H1 (cell line): ENCODE results near the gene TFF2. TPM values are rescaled to one million over a fixed set of nuclear protein-coding genes. Genes with fewer than 3 reads are reported as not detected.

Experiments
- CTCF ChIA-PET: fragments of 300-600 bp; sonication (Branson Sonifier 250); formaldehyde crosslinking; loops from one replicate; lab custom pipeline; 2021; ENCODE audit not compliant: partially characterized antibody; lab: Charles Lee
- POLR2A ChIA-PET: fragments of 300-600 bp; sonication (Branson Sonifier 250); formaldehyde crosslinking; loops from one replicate; lab custom pipeline; 2021; ENCODE audit warnings: inconsistent platforms; ENCODE audit not compliant: partially characterized antibody; lab: Charles Lee
- DNase-seq, 2 experiments: peaks; one replicate each; pipeline versions ENCODE4 v3.0.0 to v3.0.0-alpha.2; 2010 to 2022; ENCODE audit warnings: low spot score in 2 of 2, low read depth in 1 of 2, mixed read lengths in 1 of 2
- FAIRE-seq: peaks from 2 replicates; lab custom pipeline; 2011; peaks lifted over from hg19 to GRCh38; lab: Jason Lieb, UNC
- H2AFZ ChIP-seq: 2 replicates; pipeline ENCODE4 v1.8.1; 2012; ENCODE audit warnings: low read length, inconsistent platforms
- H2AK5ac ChIP-seq: 2 replicates; pipeline ENCODE4 v1.6.1; 2013; ENCODE audit warnings: low read depth, low read length
- H2BK120ac ChIP-seq: replicated peaks from 2 replicates; pipeline ENCODE3; 2013; ENCODE audit warnings: low read depth, low read length, inconsistent platforms
- H2BK12ac ChIP-seq: 2 replicates; pipeline ENCODE4 v1.6.1; 2013; ENCODE audit warnings: low read depth, low read length
- H2BK15ac ChIP-seq: 2 replicates; pipeline ENCODE4 v1.6.1; 2013; ENCODE audit warnings: low read length
- H2BK20ac ChIP-seq: 2 replicates; pipeline ENCODE4 v1.6.1; 2013; ENCODE audit warnings: low read length
- H2BK5ac ChIP-seq: 2 replicates; pipeline ENCODE4 v1.6.1; 2013; ENCODE audit warnings: low read depth, low read length
- H3K14ac ChIP-seq: 2 replicates; pipeline ENCODE4 v1.6.1; 2013; ENCODE audit warnings: inconsistent platforms; ENCODE audit not compliant: insufficient read length
- H3K18ac ChIP-seq: 2 replicates; pipeline ENCODE4 v1.6.1; 2013; ENCODE audit warnings: low read length; ENCODE audit errors: extremely low read depth
- H3K23ac ChIP-seq: 2 replicates; pipeline ENCODE4 v1.6.1; 2013; ENCODE audit warnings: inconsistent platforms; ENCODE audit not compliant: insufficient read length
- H3K23me2 ChIP-seq: 2 replicates; pipeline ENCODE4 v1.6.1; 2013; ENCODE audit warnings: low read depth, low read length
- H3K27ac ChIP-seq: 2 replicates; pipeline ENCODE4 v1.6.1; 2011; ENCODE audit warnings: low read depth, low read length, inconsistent platforms
- H3K27me3 ChIP-seq, 4 experiments: replicated peaks in 1 of 4; 1 replicate in 1 of 4; 2 replicates in 3 of 4; pipeline versions ENCODE4 v1.6.1 to v1.8.1; 2011 to 2013; ENCODE audit warnings: low read length in 3 of 4, mild to moderate bottlenecking in 3 of 4, inconsistent platforms in 2 of 4, mixed read lengths in 2 of 4, moderate library complexity in 1 of 4; ENCODE audit not compliant: control insufficient read depth in 3 of 4, insufficient read depth in 3 of 4; ENCODE audit errors: extremely low read depth in 1 of 4
- H3K36me3 ChIP-seq, 4 experiments: 2 replicates each; pipeline versions ENCODE4 v1.6.1 to v1.8.1; 2011 to 2013; ENCODE audit warnings: mild to moderate bottlenecking in 4 of 4, low read length in 3 of 4, moderate library complexity in 2 of 4, control low read depth in 1 of 4, inconsistent platforms in 1 of 4; ENCODE audit not compliant: insufficient read depth in 4 of 4, control insufficient read depth in 2 of 4
- H3K4ac ChIP-seq: replicated peaks from 2 replicates; pipeline ENCODE3; 2013; ENCODE audit warnings: low read length, low read depth, mixed read lengths, inconsistent platforms; ENCODE audit not compliant: insufficient read length
- H3K4me1 ChIP-seq, 4 experiments: replicated peaks in 1 of 4; 1 replicate in 1 of 4; 2 replicates in 3 of 4; pipeline versions ENCODE4 v1.6.1 to v1.8.1; 2011 to 2013; ENCODE audit warnings: low read length in 3 of 4, inconsistent platforms in 2 of 4, mixed read lengths in 1 of 4; ENCODE audit not compliant: insufficient read depth in 4 of 4, control insufficient read depth in 3 of 4
- H3K4me2 ChIP-seq, 2 experiments: 2 replicates each; pipeline versions ENCODE4 v1.6.1 to v1.8.1; 2011 to 2013; ENCODE audit warnings: low read depth in 2 of 2, low read length in 2 of 2, control low read depth in 1 of 2, inconsistent platforms in 1 of 2, mild to moderate bottlenecking in 1 of 2; ENCODE audit not compliant: insufficient read depth in 1 of 2
- H3K4me3 ChIP-seq, 4 experiments: fragments of 200-600, 300-600 bp in 1 of 4; sonication (generic), shearing (Covaris generic), sonication (Bioruptor Twin) in 1 of 4; 2 replicates each; pipeline versions ENCODE4 v1.5.1 to v1.8.1; 2011 to 2016; ENCODE audit warnings: low read length in 4 of 4, low read depth in 3 of 4, control low read depth in 2 of 4, inconsistent platforms in 2 of 4, mild to moderate bottlenecking in 2 of 4, mixed read lengths in 1 of 4, moderate library complexity in 1 of 4; ENCODE audit not compliant: insufficient read depth in 2 of 4; ENCODE audit errors: extremely low read depth in 1 of 4
- H3K56ac ChIP-seq: replicated peaks from 2 replicates; pipeline ENCODE3; 2013; ENCODE audit warnings: low read depth, mild to moderate bottlenecking, mixed read lengths, low read length, inconsistent platforms; ENCODE audit not compliant: insufficient read length
- H3K79me1 ChIP-seq: 2 replicates; pipeline ENCODE4 v1.6.1; 2013; ENCODE audit warnings: low read depth, low read length, control low read depth
- H3K79me2 ChIP-seq, 2 experiments: 2 replicates each; pipeline versions ENCODE4 v1.6.1 to v1.8.1; 2012 to 2013; ENCODE audit warnings: low read length in 2 of 2, mild to moderate bottlenecking in 2 of 2, inconsistent platforms in 1 of 2; ENCODE audit not compliant: insufficient read depth in 2 of 2, control insufficient read depth in 1 of 2
- H3K9ac ChIP-seq, 4 experiments: replicated peaks in 1 of 4; 1 replicate in 1 of 4; 2 replicates in 3 of 4; pipeline versions ENCODE4 v1.6.1 to v1.8.1; 2011 to 2013; ENCODE audit warnings: low read depth in 3 of 4, low read length in 3 of 4, control low read depth in 2 of 4, mild to moderate bottlenecking in 2 of 4, moderate library complexity in 2 of 4, inconsistent platforms in 1 of 4; ENCODE audit errors: extremely low read depth in 1 of 4
- H3K9me3 ChIP-seq, 2 experiments: 2 replicates each; pipeline versions ENCODE4 v1.6.1 to v1.8.1; 2012 to 2013; ENCODE audit warnings: mild to moderate bottlenecking in 2 of 2, moderate library complexity in 2 of 2, control low read depth in 1 of 2, inconsistent platforms in 1 of 2, low read depth in 1 of 2, low read length in 1 of 2, mixed read lengths in 1 of 2; ENCODE audit not compliant: insufficient read depth in 2 of 2
- H4K20me1 ChIP-seq, 2 experiments: replicated peaks in 1 of 2; 2 replicates each; pipeline versions ENCODE3 to v1.8.1; 2011 to 2013; ENCODE audit warnings: inconsistent platforms in 2 of 2, low read length in 2 of 2, mild to moderate bottlenecking in 1 of 2; ENCODE audit not compliant: insufficient read depth in 2 of 2, control insufficient read depth in 1 of 2
- H4K5ac ChIP-seq: 2 replicates; pipeline ENCODE4 v1.6.1; 2013; ENCODE audit warnings: low read length, low read depth, mixed read lengths, inconsistent platforms; ENCODE audit not compliant: insufficient read length
- H4K8ac ChIP-seq: 2 replicates; pipeline ENCODE4 v1.8.0; 2013; ENCODE audit warnings: mild to moderate bottlenecking, moderate library complexity, low read length, inconsistent platforms; ENCODE audit not compliant: insufficient read depth; ENCODE audit errors: extremely low read depth
- H4K91ac ChIP-seq: replicated peaks from 2 replicates; pipeline ENCODE3; 2013; ENCODE audit warnings: low read length, mixed read lengths, inconsistent platforms; ENCODE audit not compliant: insufficient read length
- CHD2 ChIP-seq: IDR thresholded peaks from 2 replicates; pipeline ENCODE4 v1.6.1; 2012; ENCODE audit warnings: low read length, improper control_type of control experiment
- RXRA ChIP-seq: IDR thresholded peaks from 2 replicates; pipeline ENCODE4 v1.6.1; 2011; ENCODE audit warnings: low read depth, mild to moderate bottlenecking, low read length, moderate library complexity; ENCODE audit not compliant: insufficient read depth
- TAF1 ChIP-seq: IDR thresholded peaks from 2 replicates; pipeline ENCODE4 v1.6.1; 2011; ENCODE audit warnings: mild to moderate bottlenecking, low read depth, low read length
- WGBS, 2 experiments: shearing (Covaris generic) in 1 of 2; methylation state at CpG; one replicate each; pipeline versions ENCODE4 v1.1.6 to v1.1.7; 2013 to 2015; ENCODE audit warnings: low lambda C conversion rate in 2 of 2, mixed read lengths in 2 of 2, inconsistent platforms in 1 of 2, low coverage in 1 of 2, missing lambda C conversion rate in 1 of 2; ENCODE audit not compliant: insufficient replicate concordance in 2 of 2, insufficient coverage in 1 of 2, insufficient read length in 1 of 2; ENCODE audit errors: extremely low coverage in 1 of 2, missing lambda C conversion rate in 1 of 2; 5-methylcytosine and 5-hydroxymethylcytosine counted together
- polyA plus RNA-seq, 7 experiments: library from polyadenylated mRNA; depleted of rRNA in 3 of 7; stranded (reverse) in 5 of 7; unstranded in 2 of 7; fragments of >200 nt in 5 of 7; fragments of 200-250 nt in 2 of 7; gene quantifications; 1 replicate in 5 of 7; 2 replicates in 1 of 7; 4 replicates in 1 of 7; pipeline versions ENCODE4 v1.2.1 to v1.2.3, GENCODE V29; 2011 to 2013; ENCODE audit warnings: missing spikeins in 2 of 7, mixed read lengths in 2 of 7
- total RNA-seq: library from RNA; stranded (reverse); fragmentation: NEBNext Ultra II Directional; extraction: Animal tissue kit (Norgen Biotek cat#: 25700); gene quantifications from 2 replicates; pipeline ENCODE4 v1.2.1, GENCODE V29; 2021

The TFF2 gene
- total and polyA plus RNA-seq, 2 of the 8 experiments (the other 6 are each of a cell fraction or from before 2014, with no cell fraction given): not detected

DNA sequence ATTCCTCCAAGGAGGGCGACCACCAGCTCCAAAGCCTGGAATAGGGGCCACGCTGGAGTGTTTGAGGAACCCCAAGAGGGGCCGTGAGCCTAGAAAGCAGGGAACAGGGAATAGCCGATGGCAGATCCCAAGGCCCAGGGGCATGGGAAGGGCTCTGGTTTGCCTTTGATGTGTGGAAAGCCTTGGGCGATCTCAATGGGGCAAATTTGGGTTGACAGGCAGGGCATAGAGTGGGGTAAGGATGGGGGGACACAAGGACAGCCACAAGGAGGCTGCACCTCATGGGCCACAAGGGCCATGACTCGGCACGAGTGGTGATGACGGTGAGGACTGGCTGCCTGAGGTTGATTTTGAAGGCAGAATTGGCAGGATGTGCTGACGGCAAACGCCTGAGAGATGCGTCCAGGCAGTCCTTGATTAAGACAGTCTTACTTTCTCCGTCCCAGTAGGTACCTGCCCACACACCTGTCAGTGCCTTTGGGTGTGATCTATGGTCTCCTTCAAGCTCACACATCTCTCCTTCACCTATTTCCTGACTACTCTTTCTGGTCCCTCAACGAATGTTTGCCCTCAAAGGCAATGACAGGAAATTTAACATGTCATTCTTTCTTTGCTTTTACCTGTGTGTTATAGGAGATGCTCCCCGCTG is 47.1 kb upstream of the TFF2 start:
- Histone ChIP-seq H4K20me1 (no peaks in the 10 kb centered on the region), H3K9me3 (peaks cover 3 to 7% of the 10 kb centered on the region in 2 experiments; a peak in 2 of 4 replicates), H3K4me3 (no peak overlapping the region), H3K4me2 (no peak overlapping the region), H3K23ac (no peak overlapping the region), H2BK15ac (no peak overlapping the region), H3K14ac (no peak overlapping the region), H2BK12ac (no peak overlapping the region), H2BK20ac (no peak overlapping the region), H3K56ac (no peak overlapping the region), H3K9ac (no peak overlapping the region), H3K4me1 (peaks cover 0 to 4% (median 0%) of the 10 kb centered on the region in 4 experiments; a peak in 1 of 7 replicates), H2BK5ac (no peak overlapping the region), H3K79me1 (no peaks in the 10 kb centered on the region), H3K27me3 (no peaks in the 10 kb centered on the region), H3K36me3 (no peaks in the 10 kb centered on the region), H2BK120ac (no peak overlapping the region), H4K91ac (no peak overlapping the region), H2AK5ac (0 out of 2 replicates have a peak overlapping the region, but pooled peaks have one; percentile 24), H3K27ac (no peak overlapping the region), H4K8ac (no peak overlapping the region), H3K79me2 (no peaks in the 10 kb centered on the region), H3K23me2 (no peaks in the 10 kb centered on the region), H2AFZ (no peak overlapping the region), H3K18ac (no peak overlapping the region; the same call in 1 of the 2 replicates), H3K4ac (no peak overlapping the region), H4K5ac (no peak overlapping the region)
- ChIA-PET POLR2A (no interaction called here), CTCF (interaction anchor here (0.7 to 2.1 kb wide), 9 partner anchors 9 to 272 kb away, joined by 3 to 7 read pairs (median 3); no protein-coding TSS in a partner anchor)
- DNase-seq (no peak), FAIRE-seq (no peak)
- no peak for TF ChIP-seq RXRA
- no peak for TF ChIP-seq TAF1
- TF ChIP-seq CHD2: no peak
- 90% methylated on average over 14 of the region's 14 CpGs; no CpG with 5 or more reads in 1 of the 2 experiments for WGBS, 2 experiments
